Ammon's horn (tissue), 1 donor: ENCODE results near the gene RIMS4.
"Not testable (repeated sequence)": the region's sequence is repeated elsewhere in the genome, so short reads cannot be mapped to it uniquely, and the experiment has no call there.

Source experiments
- DNase-seq: peaks from one replicate; pipeline ENCODE4 v3.0.0-alpha.2; 2016; ENCODE audit warnings: low spot score

RIMS4 gene

GRCh38 chr20:44830523-44830922 lies 20.2 kb upstream of the RIMS4 start:
- no peak for DNase-seq

GRCh38 chr20:44829688-44830087 lies 19.3 kb upstream of the RIMS4 start:
- no peak for DNase-seq

DNA sequence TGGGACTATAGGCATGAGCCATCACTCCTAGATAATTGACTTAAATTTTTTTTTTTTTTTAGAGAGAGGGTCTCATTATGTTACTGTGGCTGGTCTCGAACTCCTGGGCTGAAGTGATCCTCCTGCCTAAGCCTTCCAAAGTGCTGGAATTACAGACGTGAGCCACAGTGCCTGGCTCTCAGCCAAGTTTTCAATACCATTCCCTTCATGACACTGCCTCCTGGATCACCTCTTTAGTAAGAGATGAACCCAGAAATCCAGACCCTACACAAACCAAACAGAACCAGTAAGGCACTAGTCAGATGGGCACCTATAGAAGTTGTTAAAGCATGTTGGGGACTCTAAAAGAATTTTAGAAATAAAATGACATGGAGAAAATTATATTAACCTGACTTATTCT lies 18.3 kb upstream of the RIMS4 start:
- no peak for DNase-seq

DNA sequence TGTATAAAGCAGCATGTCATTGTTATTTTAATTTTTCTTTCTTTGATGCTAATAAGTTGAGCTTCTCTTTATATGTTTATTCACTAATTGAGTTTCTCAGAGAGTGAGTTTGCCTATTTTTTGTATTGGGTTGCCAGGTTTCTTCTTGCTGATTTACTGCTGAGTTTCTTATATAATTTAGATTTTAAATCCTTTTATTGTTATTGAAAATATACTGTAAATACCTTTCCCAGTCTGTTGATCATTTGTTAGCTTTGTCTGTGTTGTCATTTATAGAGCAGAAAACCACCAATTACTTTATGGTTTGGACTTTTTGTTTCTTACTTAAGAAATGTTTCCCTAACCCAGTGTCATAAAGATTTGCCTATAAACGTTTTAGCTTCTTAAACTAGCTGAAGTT lies 17.1 kb upstream of the RIMS4 start:
- DNase-seq: no peak

DNA sequence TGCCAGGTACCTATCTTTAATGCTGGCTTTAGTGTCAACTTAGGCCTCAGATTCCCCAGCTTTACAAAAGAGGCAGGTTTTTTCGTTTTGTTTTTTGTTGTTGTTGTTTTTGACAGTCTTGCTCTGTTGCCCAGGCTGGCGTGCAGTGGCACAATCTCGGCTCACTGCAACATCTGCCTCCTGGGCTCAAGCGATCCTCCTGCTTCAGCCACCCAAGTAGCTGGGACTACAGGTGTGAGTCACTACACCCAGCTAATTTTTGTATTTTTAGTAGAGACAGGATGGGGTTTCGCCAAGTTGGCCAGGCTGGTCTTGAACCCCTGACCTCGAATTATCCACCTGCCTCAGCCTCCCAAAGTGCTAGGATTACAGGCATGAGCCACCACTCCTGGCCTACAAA lies 11.2 kb upstream of the RIMS4 start:
- DNase-seq: not testable (repeated sequence)

DNA sequence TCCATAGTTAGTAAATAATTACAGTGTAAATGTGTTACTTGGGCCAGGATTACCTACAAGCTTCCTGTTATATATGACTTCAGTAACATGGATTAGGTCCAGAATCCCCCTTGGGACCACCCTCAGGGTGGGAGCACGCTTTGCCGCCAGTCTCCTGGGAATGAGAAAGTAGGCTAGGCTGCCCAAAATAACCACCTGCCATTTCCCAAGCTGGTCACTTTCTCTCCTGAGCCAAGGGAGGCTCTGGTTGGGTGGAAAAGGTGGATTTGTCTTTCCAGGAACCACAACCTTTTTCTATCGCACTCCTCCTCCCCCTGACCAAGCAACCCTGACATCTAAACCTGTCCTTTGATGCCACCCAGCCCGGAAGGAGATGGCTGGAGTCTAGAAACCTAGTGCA lies 9.6 kb upstream of the RIMS4 start:
- DNase-seq: no peak

- DNase-seq: no peak
Measured at GRCh38 chr20:44817143-44817910, 7.0 kb upstream of the RIMS4 start.

DNA sequence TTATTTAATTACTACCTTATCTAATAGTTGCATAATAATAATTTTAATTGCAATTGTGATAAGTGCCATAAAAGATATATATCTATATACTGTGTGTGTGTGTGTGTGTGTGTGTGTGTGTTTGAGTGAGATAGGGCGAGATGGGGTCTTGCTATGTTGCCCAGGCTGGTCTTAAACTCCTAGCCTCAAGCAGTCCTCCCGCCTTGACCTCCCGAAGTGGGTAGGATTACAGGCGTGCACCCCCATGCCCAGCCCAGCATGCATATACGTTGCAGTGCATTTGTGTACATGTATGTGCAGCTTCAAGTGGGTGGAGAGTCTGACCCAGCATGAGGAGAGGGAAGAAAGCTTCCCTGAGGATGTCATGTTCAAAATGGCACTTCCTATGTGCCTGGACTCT lies 4.6 kb upstream of the RIMS4 start:
- no peak for DNase-seq

DNA sequence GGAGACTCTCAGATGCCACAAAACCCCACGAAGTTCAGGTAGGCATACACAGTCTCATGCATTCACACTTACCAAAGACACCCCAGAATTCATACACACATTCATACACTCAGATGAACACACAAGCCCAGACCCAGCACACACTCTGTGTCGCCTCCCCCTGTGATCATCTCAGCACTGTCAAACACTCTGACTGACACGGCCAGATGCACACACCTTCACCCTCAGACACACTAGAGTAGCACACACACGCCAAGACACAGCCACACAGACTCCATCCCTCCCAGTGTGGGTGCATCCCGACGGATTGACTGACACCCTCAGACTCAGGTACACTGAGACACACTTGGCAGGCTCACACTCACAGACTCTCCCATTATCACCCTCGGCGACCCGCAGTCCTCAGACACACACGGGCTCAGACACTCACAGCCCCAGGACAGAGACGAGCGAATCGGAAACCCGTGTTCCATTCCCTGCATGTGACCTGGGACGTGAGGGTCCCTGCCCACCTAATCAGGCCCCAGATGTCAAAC lies 872 bp upstream of the RIMS4 start:
- DNase-seq: no peak

DNA sequence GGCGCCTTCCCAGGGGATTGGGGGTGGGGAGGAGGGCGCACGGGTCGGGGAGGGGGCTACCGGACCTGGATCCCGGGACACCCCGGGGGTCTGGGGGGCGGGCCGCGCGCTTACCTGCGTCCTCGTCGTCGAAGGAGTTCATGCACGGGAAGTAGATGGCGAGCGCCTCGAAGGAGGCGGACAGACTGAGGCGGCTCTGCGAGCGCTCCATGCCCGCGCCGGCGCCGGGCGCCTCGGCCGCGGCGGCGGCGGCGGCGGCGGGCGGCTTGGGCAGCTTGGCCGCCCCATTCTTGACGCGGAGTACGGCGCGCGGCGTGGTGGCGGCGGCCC lies 320 bp downstream of the RIMS4 start:
- no peak for DNase-seq

GRCh38 chr20:44809380-44810060 lies 826 bp downstream of the RIMS4 start:
- no peak for DNase-seq

DNA sequence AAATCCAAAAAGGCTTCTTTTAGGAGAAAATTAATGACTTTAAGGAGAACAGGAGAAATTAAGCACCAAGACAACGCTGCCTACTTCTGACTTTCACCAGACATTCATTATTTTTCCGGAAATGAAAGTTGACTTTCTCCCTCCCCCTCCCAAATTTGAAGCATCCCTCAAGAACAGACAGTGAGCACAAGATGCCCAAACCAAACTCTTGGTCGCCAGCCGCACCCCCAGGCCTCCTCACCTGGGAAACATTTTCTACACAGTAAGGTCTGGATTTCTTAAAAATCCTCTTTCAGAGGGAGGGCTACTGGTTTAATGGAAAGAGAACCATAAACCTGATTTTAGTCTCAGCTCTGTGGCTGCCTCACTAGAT lies 2.7 kb downstream of the RIMS4 start:
- no peak for DNase-seq

DNA sequence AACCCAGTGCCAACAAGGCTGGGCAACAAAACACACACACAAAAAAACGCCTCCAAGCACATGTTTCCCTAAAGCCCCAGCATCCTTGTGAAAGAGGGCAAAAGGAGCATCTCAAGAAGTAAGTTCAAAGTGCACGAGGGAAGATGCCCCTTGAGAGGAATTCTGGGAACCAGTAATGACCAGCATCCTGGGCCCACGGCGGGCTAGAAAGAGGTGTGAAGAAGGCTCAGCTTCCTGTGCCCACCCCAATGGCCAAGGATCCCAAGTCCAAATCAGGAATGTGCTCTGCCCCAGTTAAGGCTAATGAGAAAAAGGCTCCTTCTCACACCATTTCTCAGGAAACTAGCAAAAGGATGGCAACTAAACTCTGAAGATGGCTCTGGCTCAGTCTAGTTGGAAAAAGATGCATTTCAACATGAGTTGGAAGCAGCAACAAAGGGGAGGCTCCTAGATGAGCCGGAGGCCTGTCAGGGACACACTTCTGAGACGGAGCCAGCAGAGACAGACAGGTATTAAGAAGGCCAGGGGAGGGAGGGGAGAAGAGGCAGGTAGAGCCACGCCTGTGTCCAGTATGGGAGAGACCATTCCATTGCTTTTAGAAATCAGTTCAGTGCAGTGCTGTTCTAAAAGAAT lies 3.2 kb downstream of the RIMS4 start:
- no peak for DNase-seq

- DNase-seq: peak; percentile 80
Measured at GRCh38 chr20:44805979-44806620, 4.2 kb downstream of the RIMS4 start.

GRCh38 chr20:44805335-44805978 lies 4.9 kb downstream of the RIMS4 start:
- DNase-seq: no peak

DNA sequence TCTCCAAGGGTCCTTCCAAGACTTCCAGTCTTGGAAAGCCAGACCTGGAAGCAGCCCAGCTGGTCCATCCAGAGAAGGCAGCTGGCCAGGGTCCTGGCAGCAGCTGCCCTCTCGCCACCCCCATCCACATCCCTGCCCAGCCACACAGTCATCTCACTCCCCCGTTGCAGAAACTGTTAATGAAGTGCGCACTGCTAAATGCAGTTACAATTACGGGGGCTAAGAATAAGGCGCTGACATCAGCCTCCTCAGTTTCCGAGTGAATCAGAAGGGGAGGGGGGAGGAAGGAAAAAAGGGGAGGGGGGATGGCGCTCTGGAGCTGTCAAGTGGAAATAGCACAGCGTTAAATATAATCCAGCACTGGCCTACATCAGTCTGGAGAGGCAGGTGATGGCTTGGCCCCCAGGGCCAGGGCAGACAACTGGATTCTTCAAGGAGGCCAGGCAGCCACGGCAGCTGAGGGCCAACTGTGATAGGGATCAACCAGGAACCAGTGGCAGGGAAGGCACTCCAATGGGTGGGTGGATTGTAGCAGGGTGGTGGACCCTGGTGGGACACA lies 6.9 kb downstream of the RIMS4 start:
- DNase-seq: no peak

- no peak for DNase-seq
Measured at GRCh38 chr20:44802702-44803101, 7.6 kb downstream of the RIMS4 start.

DNA sequence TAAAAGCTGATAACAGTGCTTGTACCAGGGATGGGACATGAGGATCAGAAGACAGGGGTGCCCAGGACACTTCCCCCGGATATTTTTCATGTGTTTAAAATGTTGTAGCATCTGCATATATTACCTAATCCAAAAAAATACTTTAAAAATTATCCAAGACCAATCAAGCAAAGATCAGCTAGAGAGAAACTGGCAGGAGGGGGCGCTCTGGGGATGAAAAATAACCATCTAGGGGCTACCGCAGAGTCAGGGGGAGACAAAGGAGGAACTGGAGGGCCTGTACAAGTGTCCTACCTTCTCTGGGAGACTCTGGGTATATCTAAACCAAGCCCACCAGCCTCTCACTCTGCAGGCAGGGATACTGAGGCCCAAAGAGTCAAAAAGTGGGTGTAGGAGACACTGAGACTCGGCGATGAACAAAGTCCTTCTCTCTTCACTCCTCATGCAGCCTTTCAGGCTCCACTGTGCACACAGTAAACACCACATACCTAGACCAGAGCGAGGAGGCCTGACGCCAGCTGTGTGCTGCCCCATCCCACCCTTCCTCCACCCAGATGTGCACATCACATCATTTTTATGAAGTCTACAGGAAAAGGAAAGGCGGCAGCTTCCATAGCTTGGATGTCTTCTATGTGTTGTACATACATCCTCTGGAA lies 9.8 kb downstream of the RIMS4 start:
- DNase-seq: no peak

DNA sequence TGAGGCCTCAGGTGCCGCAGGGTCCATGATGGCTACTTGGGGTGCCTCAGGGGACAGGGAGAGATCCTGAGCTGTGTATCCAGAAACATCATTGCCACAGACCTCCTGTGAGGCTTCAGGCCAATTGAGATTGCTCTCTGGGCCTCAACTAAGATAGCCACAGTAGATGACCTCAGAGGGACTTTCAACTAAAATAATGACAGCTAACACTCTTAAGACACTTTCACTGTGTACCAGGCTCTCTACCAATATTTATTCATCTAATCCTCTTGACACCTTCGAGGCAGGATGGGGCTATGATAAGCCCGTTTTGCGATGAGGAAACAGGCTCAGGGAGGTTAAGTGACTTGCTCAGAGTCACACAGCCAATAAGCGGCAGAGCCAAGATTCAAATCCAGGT lies 10.7 kb downstream of the RIMS4 start:
- DNase-seq: no peak

DNA sequence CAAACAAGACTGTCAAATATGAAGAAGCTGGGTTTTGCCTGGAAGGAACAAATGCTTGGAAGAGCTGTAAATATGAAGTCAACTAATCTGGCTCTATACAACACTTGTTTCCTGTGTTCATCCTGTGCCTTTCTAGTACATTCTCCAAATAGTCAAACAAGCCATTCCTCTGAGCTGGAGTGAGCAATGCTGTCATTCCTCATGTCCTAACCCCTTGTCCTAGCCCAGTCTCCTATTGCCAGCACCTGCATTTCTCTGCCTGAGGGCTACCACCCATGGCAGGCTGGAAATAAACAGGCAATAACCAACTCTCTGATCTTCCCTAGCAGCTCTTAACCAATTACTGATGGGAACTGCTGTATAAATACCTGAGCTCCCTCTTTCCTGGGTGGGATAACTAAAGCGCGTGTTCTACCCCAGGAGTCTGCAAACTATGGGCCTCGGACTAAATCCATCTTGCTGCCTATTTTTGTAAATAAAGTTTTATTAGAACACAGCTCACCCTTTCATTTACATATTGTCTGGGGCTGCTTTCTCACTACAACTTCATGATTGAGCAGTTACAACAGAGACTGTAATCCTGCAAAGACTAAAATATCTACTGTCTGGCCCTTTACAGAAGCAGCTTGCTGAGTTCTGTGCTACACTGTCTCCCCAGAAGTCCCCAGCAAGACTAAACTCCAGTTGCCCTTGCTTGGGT lies 13.4 kb downstream of the RIMS4 start:
- DNase-seq: no peak

- no peak for DNase-seq
Measured at GRCh38 chr20:44796311-44796710, 14.0 kb downstream of the RIMS4 start.
